Right hindlimb (tissue), 1 donor: ENCODE data around the gene ST6GAL1.

ENCODE experiments used
- DNase-seq: peaks from one replicate; pipeline ENCODE4 v3.0.0-alpha.2; 2018

ST6GAL1 gene

GRCh38 chr3:186917512-186918312 lies 12.6 kb upstream of the ST6GAL1 start:
- no peak for DNase-seq

DNA sequence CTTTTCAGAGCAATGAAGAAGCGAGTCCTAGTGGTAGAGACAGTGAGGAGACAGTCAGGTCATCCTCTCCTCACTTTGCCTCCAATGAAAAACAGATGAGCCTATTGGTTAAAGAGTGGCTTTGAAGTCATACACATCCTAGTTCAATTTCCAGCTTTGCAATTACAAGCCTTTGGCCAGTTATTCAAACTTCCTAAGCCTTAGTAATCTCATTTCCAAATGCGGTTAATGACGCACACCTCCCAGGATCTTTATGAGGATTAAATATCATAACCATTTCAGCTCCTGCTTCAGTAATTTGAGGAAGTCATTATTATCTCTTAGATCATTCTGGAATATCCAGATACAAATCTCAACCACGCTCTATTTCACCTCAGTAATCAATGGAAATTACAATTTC lies 10.0 kb upstream of the ST6GAL1 start:
- DNase-seq = no peak

GRCh38 chr3:186920796-186921195 lies 9.5 kb upstream of the ST6GAL1 start:
- DNase-seq = no peak

- DNase-seq = no peak
These were observed 8.7 kb upstream of the ST6GAL1 start for GRCh38 chr3:186921578-186921977.

GRCh38 chr3:186922224-186922623 lies 8.1 kb upstream of the ST6GAL1 start:
- DNase-seq = no peak

DNA sequence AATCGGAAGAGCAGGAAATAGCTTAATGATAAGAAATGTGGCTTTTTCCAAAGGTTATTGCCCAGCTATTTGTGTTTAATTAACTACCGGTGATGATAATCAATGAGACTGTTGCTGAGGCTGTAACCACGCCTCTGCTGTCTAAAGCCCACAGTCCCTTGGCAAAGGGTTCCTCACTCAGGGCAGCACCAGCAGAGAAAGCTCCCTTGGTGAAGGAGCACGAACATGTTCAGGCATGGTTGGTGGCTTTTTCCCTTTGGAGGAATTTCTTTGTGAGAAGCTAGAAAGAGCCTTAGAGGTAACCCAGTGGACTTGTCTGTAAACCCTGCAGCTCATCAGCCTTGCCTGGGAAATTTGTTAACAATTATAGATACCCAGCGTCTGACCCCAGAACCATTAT lies 7.5 kb upstream of the ST6GAL1 start:
- DNase-seq = no peak

DNA sequence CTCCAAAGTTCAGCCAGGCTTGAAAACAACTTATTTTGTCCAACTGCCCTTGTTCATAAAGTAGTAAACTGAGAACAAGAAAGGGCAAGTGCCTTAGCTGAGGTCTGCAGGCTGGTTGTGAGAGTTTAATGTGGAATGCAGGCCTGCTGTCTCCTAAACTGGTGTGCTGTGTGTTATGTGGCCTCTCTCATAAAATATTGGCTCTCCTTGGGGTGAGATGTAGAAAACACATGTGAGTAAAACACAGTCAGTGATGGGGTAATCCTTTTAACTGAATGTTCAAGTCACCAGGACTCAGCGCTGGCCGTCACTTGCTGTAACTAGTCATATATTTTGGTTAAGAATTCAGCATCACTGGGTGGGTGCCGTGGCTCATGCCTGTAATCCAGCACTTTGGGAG lies 7.1 kb upstream of the ST6GAL1 start:
- DNase-seq = no peak

GRCh38 chr3:186925826-186926225 lies 4.5 kb upstream of the ST6GAL1 start:
- DNase-seq = no peak

- DNase-seq = no peak
These were observed 1.1 kb upstream of the ST6GAL1 start for GRCh38 chr3:186929186-186929585.

GRCh38 chr3:186929685-186930084 lies 641 bp upstream of the ST6GAL1 start:
- no peak for DNase-seq

GRCh38 chr3:186930641-186931531 lies 560 bp downstream of the ST6GAL1 start:
- DNase-seq = peak; percentile 56

GRCh38 chr3:186931532-186932280 lies 1.4 kb downstream of the ST6GAL1 start:
- no peak for DNase-seq

GRCh38 chr3:186932281-186933181 lies 2.2 kb downstream of the ST6GAL1 start:
- no peak for DNase-seq

GRCh38 chr3:186933816-186934215 lies 3.5 kb downstream of the ST6GAL1 start:
- DNase-seq = no peak

DNA sequence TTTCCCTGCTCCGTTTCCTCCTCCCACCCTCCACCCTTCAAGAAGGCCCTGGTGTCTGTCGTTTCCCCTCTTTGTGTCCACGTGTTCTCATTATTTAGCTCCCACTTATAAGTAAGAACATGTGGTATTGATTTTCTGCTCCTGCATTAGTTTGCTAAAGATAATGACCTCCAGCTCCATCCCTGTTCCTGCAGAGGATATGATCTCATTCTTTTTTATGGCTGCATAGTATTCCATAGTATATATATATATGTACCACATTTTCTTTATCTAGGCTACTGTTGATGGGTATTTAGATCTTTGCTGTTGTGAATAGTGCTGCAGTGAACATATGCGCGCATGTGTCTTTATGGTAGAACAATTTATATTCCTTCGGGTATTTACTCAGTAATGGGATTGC lies 4.8 kb downstream of the ST6GAL1 start:
- DNase-seq = no peak

- DNase-seq = no peak
These were observed 6.9 kb downstream of the ST6GAL1 start for GRCh38 chr3:186937017-186937875.

DNA sequence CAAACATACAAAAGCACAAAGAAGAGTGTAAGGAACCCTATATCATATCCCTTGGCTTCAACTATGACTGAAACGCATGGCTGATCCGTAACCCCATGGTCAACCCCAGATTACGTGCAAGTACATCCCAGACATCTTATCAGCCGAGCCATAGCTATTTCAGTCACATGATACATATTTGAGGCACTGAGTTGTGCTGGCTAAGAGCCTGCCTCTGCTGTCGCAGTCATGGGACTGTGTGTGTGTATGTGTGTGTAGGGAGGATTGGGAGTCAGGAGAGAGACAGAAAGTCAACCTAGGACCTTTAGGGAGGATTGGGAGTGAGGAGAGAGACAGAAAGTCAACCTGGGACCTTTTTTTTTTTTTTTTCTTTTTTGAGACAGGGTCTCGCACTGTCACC lies 8.4 kb downstream of the ST6GAL1 start:
- no peak for DNase-seq

DNA sequence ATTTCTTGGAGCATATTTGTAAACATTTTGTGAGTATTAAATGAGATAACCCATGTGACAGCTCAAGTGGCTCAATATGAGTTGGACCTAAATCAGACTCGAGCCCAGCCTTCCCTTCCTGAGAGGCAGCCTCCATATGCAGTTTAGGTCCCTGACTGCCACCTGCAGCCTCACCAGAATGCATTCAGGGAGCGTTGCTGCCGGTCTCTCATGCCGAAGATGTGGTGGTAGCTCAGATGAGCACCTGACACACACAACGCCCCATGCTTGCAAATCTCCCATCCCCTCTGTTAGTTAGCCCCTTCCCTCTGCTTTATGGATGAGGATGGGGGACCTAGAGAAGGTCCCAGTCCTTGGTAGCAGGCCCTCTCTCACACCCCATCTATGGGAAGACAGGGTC lies 9.2 kb downstream of the ST6GAL1 start:
- no peak for DNase-seq

- no peak for DNase-seq
These were observed 10.6 kb downstream of the ST6GAL1 start for GRCh38 chr3:186940967-186941366.

- DNase-seq = no peak
These were observed 11.8 kb downstream of the ST6GAL1 start for GRCh38 chr3:186942168-186942567.

GRCh38 chr3:186945255-186945823 lies 15.0 kb downstream of the ST6GAL1 start:
- DNase-seq = no peak
